Femur (tissue), 1 donor: ENCODE measurements around the gene FAM32A.
"Not testable (repeated sequence)": the region's sequence is repeated elsewhere in the genome, so short reads cannot be mapped to it uniquely, and the experiment has no call there.

ENCODE experiments used
- DNase-seq: peaks from one replicate; pipeline ENCODE4 v3.0.0-alpha.2; 2017

Gene FAM32A

GRCh38 chr19:16164222-16164890 lies 20.9 kb upstream of the FAM32A start:
- no peak for DNase-seq

GRCh38 chr19:16166417-16166816 lies 18.8 kb upstream of the FAM32A start:
- no peak for DNase-seq

DNA sequence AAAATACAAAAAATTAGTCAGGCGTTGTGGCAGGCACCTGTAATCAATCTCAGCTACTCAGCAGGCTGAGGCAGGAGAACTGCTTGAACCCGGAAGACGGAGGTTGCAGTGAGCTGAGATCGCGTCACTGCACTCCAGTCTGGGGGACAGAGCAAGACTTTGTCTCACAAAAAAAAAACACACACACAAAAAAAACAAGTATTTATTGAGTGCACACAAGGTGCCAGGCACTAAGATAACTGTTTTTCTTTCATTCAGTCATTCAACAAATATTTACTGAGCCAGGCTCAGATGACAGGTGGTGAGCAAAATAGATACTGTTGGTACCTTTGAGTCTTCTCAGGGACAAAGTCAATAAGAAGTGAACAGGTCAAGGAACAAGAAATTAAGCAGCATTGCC lies 18.2 kb upstream of the FAM32A start:
- DNase-seq: no peak

DNA sequence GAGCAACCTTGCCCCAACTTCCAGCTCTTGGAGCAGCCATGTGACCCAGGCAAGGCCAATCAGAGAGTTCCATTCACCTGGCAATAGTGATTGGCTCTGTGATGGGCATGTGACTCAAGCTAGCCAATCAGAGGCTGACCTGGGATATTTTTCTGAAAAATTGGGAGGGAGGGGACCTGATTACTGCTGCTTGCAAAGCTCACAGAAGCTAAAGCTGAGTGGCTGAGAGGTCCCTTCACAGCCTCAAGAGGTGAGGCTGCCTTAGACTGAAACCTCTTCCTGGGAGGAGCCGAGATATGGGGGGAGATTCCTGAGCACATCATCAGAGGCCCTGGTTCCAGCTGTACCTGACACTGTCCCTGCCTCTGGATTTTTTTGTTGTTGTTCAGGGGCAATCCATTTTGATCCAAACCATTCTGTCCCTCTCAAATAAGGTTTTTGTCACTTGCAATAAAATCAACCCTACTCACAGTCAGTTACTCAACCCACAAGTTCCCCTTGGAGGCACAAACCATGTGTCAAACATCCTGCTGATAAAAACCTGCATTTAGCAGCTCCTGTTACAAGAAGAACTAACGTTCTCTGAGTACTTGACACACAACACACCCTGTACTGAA lies 16.6 kb upstream of the FAM32A start:
- no peak for DNase-seq

DNA sequence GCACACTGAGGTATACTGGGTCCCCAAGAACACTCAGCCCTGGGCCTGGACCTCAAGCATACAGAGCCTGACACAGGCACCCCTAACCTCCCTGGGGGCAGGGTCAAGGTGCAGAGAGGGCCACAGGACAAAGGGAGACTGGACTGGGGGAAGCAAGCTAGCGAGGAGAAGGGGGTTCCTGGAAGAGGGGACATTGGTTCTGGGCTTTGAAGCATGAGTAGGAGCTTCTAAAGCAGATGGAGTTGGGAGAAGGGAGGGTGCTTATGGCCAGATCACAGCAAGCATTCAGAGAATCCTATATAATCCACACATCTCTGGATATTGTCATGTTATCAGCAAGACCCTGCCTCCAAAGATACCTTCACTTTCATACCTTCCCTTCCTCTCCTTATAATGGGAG lies 15.1 kb upstream of the FAM32A start:
- DNase-seq: no peak

GRCh38 chr19:16175954-16176353 lies 9.3 kb upstream of the FAM32A start:
- DNase-seq: no peak

DNA sequence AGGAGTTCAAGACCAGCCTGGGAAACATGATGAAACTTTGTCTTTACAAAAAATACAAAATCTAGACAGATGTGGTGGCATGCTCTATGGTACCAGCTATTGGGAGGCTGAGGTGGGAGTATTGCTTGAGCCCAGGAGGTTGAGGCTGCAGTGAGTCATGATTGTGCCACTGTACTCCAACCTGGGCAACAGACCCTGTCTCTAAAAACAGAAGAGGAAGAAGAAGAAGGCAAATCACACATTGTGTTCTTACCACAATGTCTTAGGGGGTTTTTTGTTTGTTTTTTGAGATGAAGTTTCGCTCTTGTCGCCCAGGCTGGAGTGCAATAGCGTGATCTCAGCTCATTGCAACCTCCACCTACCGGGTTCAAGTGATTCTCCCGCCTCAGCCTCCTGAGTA lies 6.3 kb upstream of the FAM32A start:
- not testable (repeated sequence) for DNase-seq

DNA sequence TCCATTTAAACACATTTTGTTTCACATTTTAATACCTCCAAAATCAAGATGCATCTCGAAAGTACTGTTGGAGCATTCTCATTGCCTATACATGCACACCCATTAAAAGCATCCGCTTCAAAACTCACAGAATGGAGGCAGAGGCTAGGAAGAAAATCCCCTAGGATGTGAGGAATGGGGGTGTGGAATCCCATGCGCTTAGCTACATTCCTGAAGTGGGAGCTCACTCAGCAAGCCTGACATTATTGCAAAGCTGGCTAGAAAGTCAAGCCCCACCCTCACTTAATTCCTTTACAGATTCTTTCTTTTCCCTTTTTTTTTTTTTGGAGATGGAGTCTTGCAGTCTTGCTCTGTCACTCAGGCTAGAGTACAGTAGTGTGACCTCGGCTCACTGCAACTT lies 4.6 kb upstream of the FAM32A start:
- no peak for DNase-seq

GRCh38 chr19:16184665-16185122 lies 516 bp upstream of the FAM32A start:
- DNase-seq: no peak

- peak; percentile 63 for DNase-seq
Measured at GRCh38 chr19:16185768-16186123, 536 bp downstream of the FAM32A start.

- no peak for DNase-seq
Measured at GRCh38 chr19:16188521-16188920, 3.3 kb downstream of the FAM32A start.

DNA sequence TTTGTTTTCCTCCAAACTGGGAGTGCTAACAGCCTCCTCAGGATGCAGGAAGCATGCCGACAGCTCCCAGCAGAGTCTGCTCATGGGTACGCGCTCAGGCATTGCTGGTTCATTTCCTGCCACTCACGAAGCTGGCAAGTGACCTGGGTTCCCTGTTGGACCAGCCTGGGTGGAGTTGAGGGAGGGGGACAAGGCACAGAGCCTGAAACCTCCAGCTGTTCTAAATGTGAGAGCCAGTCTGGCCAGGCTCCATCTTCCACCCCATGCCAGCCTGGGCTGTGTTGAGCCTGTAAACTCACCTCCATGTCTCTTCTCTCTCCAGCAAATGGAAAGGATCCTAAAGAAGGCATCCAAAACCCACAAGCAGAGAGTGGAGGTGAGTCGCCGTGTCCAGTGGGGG lies 5.0 kb downstream of the FAM32A start:
- DNase-seq: no peak

DNA sequence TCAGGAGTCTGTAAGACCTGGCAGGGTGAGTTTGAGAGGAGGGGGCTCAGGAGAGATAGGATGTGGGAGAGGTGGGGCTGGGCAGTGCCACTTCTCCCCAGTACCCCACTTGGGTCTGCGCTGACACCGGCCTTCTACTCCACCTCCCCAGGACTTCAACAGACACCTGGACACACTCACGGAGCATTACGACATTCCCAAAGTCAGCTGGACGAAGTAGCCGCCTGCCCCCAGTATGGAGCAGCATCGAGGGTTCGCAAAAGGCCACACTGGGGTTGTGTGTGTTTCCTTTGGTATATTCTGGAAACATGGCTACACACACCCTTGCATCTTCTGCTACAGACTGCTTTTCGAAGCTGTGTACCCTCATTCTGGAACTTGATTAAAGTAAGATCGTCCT lies 5.5 kb downstream of the FAM32A start:
- no peak for DNase-seq

GRCh38 chr19:16191216-16191908 lies 6.2 kb downstream of the FAM32A start:
- no peak for DNase-seq

- DNase-seq: no peak
Measured at GRCh38 chr19:16193466-16193865, 8.3 kb downstream of the FAM32A start.

DNA sequence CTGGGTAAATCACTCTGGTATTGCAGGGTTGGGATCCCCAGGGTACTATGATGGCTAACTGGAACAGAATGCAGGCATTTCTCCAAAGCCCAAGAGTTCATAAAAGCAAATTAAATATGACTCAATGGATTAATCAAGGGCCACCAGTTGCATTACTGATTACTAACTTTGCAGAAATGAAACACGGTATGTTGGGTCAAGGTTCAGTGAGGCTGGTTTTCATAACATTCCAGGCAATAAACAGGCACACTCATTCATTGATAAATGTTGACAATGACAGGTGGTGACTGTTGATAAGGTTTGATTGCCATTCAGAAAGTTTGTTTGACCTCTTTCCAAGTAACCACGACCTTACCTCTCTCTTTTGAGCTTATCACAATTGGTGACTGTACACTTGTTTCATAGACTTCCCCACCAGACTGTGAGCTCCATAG lies 12.0 kb downstream of the FAM32A start:
- DNase-seq: no peak

GRCh38 chr19:16197622-16198369 lies 12.6 kb downstream of the FAM32A start, which contains the start of gene AP1M1:
TSS of gene AP1M1 (plus strand) at chr19:16197911. CDS start at chr19:16198027, 116 bp downstream.
- DNase-seq: peak; percentile 98

- no peak for DNase-seq
Measured at GRCh38 chr19:16198370-16198651, 13.1 kb downstream of the FAM32A start.

DNA sequence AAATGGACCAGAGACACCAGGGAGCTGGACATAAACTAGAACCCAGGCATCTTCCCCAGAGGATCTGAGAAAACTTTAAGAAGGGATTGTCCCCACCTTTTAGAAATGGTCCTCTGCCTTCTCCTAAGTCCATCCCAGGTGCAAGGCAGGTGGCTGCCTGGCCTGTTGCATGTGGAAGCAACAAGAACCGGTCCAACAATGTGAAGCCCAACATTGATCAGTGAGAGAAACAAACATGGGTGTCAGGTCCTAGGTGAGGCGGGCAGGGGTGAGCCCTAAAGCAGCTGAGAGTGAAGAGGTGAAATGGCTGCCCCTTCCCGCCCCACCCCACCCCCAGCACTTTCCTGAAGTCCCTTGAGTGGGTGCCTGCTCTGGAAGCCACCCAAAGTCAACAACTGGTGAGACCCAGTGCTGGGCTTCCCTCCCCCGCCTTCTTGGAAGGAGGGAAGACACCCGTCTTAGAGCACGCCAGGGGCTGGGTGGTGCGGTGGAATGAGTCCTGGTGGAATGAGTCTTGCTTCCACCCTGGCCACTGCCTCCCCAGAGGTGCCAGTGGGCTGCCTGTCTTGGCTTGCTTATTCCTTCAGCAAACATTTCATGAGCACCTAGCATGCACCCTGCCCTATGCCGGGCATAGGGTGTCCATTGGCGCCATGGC lies 14.2 kb downstream of the FAM32A start:
- no peak for DNase-seq

- DNase-seq: no peak
Measured at GRCh38 chr19:16200038-16201010, 15.1 kb downstream of the FAM32A start.

- DNase-seq: no peak
Measured at GRCh38 chr19:16201011-16201391, 15.8 kb downstream of the FAM32A start.
